ENCODE measurements around the gene FUOM.

Gene FUOM

DNA sequence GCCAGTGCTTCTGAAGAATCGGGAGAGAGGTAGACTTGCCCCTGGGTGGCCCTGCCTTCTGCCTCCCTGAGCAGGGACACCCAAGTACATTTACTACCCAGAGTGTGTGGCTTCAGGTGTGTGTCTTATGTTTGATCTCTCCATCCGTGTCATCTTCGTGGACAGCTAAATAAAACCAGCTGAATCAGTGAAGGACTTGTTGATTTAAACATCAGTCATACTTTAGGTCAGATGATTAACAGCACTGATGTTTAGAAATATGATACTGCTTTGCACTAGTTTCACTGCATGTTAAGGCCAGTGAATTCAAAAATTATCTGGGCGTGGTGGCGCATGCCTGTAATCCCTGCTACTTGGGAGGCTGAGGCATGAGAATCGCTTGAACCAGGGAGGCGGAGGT is 40.1 kb upstream of the FUOM start:
- Histone ChIP-seq H3K4me1 (peaks cover 33% of the 10 kb centered on the region), H3K9ac (no peak overlapping the region), H3K27me3 (no peaks in the 10 kb centered on the region), H3K4me2 (no peak overlapping the region), H4K20me1 (peaks cover 73% of the 10 kb centered on the region), H3K36me3 (peaks cover 76% of the 10 kb centered on the region), H3K9me3 (no peaks in the 10 kb centered on the region), H3K4me3 (no peak overlapping the region), H3K27ac (no peak overlapping the region)
- no peak for TF ChIP-seq Cebpa-rat (IDR thresholded peaks at IDR 0.05)

DNA sequence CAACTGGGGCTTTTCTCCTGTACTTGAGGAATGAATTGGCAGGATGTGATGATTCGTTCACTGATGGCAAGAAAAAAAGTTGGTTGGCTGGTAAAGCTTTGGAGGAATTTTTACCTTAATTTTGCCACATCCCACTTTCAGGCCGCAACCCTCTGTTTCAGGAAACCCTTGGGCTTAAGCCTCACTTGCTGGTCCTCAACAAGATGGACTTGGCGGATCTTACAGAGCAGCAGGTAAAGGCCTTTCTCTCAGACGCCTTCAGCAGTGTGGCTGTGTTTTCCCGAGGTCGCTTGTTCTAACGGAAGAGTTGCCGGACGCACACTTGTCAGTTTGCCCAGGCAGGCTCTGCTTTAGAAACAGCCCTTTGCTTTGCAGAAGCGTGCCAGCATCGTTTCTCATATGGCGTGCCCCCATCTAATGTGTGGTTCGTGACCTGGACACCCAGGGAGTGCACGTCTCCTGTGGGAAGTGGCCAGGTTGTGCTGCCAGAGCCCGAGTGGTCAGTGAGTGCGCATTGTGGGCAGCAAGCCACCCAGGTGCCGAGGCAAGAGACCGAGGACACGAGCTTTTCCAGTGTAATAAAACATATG is 38.3 kb upstream of the FUOM start:
- H3K4me2 ChIP-seq = peak overlapping the region; percentile 10
- no peak overlapping the region for H3K27ac ChIP-seq
- H3K4me1 ChIP-seq = peaks cover 51% of the 10 kb centered on the region
- H3K4me3 ChIP-seq = no peak overlapping the region
- peak overlapping the region; percentile 97; the same call in 1 of the 2 replicates for H3K9ac ChIP-seq
- H4K20me1 ChIP-seq = peaks cover 58% of the 10 kb centered on the region
- H3K36me3 ChIP-seq = peaks cover 64% of the 10 kb centered on the region
- TF ChIP-seq Cebpa-rat (IDR thresholded peaks at IDR 0.05) = no peak
- H3K9me3 ChIP-seq = no peaks in the 10 kb centered on the region
- no peaks in the 10 kb centered on the region for H3K27me3 ChIP-seq

DNA sequence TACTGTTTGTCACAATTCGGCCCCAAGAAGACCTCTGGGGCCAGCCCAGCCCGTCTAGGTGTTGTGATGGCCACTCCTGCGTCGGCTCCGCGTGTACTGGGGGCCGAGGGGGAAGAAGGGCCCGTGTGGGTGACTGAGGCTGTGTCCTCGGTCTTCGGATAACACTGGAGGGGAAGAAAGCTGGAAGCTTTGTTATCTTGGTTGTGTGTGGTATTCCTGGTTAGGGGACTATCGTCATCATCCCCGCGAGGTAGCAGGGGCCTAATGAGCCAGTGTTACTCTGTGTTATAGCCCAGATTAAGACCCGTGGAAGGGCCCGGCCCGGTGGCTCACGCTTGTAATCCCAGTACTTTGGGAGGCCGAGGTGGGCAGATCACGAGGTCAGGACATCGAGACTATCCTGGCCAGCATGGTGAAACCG is 37.0 kb upstream of the FUOM start:
- no peak for TF ChIP-seq Cebpa-rat (IDR thresholded peaks at IDR 0.05)
- H4K20me1 ChIP-seq = peaks cover 45% of the 10 kb centered on the region
- H3K9me3 ChIP-seq = no peaks in the 10 kb centered on the region
- H3K4me1 ChIP-seq = peaks cover 62% of the 10 kb centered on the region
- peak overlapping the region; percentile 94 for H3K4me2 ChIP-seq
- H3K36me3 ChIP-seq = peaks cover 51% of the 10 kb centered on the region
- peak overlapping the region; percentile 98 for H3K27ac ChIP-seq
- peak overlapping the region; percentile 97 for H3K9ac ChIP-seq
- peak overlapping the region; percentile 93 for H3K4me3 ChIP-seq
- no peaks in the 10 kb centered on the region for H3K27me3 ChIP-seq

DNA sequence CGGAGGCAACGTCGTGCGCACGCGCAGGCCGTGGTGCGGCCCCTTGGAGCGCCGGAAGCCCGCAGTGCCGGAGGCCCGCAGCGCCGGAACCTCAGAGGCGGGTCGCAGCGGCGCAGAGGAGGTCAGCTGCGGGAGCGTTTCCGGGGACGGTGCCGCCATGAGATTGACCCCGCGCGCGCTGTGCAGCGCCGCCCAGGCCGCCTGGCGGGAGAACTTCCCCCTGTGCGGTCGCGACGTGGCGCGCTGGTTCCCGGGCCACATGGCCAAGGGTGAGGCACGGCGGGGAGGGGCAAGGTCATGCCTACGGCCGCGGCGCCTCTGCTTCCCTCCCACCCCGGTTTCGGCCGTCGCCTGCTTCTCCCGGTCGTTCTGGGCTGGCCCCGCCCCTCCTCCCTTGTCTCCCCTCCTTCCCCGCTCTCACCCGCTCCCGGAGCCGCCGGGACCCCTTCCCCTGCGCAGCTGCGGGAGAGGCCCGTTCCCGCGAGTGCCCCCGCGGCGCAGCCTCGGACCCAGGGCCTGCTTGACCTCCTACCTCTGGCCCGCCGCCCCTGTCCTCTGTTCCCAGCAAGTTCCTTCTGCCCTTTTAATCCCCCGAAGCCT is 36.3 kb upstream of the FUOM start, which contains the start of gene MTG1:
MTG1 (plus strand) TSS at position 94 of the 600 bp plus-strand sequence; CDS start at position 158, 64 bp downstream.
- TF ChIP-seq Cebpa-rat (IDR thresholded peaks at IDR 0.05) = no peak
- Histone ChIP-seq H3K27ac (peak within 1 kb of the TSS; percentile 98), H3K4me3 (peak within 1 kb of the TSS; percentile 93)

DNA sequence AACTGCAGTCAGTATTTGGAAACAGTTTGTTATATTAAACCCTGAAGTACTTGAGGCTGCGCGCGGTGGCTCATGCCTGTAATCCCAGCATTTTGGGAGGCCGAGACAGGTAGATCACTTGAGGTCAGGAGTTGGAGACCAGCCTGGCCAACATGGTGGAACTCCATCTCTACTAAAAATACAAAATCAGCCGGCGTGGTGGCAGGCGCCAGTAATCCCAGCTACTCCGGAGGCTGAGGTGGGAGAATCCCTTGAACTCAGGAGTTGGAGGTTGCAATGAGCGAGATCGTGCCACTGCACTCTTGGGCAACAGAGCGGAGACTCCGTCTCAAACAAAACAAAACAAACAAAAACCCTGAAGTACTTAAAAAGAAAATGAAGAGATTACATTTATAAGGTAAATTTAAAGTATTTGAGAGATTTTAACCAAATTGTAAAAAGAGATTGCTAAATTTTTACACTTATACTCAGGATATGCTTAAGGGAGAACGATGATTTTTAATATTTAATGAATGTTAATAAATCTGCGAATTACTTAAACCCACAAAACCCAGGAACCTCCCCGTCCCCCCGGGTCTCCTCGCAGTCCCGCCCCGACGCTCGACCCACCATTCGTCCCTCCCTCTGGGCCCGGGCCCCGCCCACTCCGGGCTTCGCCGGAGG is 35.7 kb upstream of the FUOM start:
- Histone ChIP-seq H4K20me1 (peaks cover 32% of the 10 kb centered on the region), H3K9me3 (no peaks in the 10 kb centered on the region), H3K27me3 (no peaks in the 10 kb centered on the region), H3K9ac (peak overlapping the region; percentile 97), H3K36me3 (peaks cover 38% of the 10 kb centered on the region), H3K4me2 (peak overlapping the region; percentile 94), H3K4me1 (peaks cover 63% of the 10 kb centered on the region), H3K4me3 (peak overlapping the region; percentile 93), H3K27ac (peak overlapping the region; percentile 98)
- TF ChIP-seq Cebpa-rat (IDR thresholded peaks at IDR 0.05) = no peak

More for the DNA sequence above, 36.3 kb upstream of the FUOM start, which contains the start of gene MTG1:
- H3K9me3 ChIP-seq = no peaks in the 10 kb centered on the region
- peaks cover 45% of the 10 kb centered on the region for H3K36me3 ChIP-seq
- peaks cover 62% of the 10 kb centered on the region for H3K4me1 ChIP-seq
- peak within 1 kb of the TSS; percentile 94 for H3K4me2 ChIP-seq
- peak within 1 kb of the TSS; percentile 97 for H3K9ac ChIP-seq
- H4K20me1 ChIP-seq = peaks cover 39% of the 10 kb centered on the region
- H3K27me3 ChIP-seq = no peaks in the 10 kb centered on the region

GRCh38 chr10:133391761-133392518 is 34.1 kb upstream of the FUOM start:
- H4K20me1 ChIP-seq = peaks cover 19% of the 10 kb centered on the region
- peak overlapping the region; percentile 94 for H3K27ac ChIP-seq
- H3K4me3 ChIP-seq = no peak overlapping the region
- no peaks in the 10 kb centered on the region for H3K9me3 ChIP-seq
- TF ChIP-seq Cebpa-rat (IDR thresholded peaks at IDR 0.05) = no peak
- peaks cover 22% of the 10 kb centered on the region for H3K36me3 ChIP-seq
- H3K27me3 ChIP-seq = no peaks in the 10 kb centered on the region
- H3K4me1 ChIP-seq = peaks cover 76% of the 10 kb centered on the region
- peak overlapping the region; percentile 94 for H3K4me2 ChIP-seq
- H3K9ac ChIP-seq = peak overlapping the region; percentile 45

DNA sequence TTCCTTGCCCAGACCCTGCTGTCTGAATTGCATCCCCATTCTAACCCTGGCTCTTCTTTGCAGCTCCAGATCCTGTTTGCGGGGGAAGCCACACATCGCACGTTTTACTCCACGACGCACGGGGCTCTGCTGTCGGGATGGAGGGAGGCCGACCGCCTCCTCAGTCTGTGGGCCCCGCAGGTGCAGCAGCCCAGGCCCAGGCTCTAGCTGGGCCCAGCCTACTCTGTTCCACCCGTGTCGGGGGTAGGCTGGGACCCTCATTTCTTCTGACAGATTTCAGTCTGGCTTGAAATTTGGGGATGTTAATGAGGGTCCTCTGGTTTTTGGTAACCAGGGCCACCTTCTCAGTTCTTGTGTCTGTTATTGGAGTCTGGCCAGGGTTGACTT is 33.4 kb upstream of the FUOM start:
- Histone ChIP-seq H3K9me3 (no peaks in the 10 kb centered on the region), H4K20me1 (peaks cover 12% of the 10 kb centered on the region; the same call in 1 of the 2 replicates), H3K27me3 (no peaks in the 10 kb centered on the region), H3K36me3 (peaks cover 15% of the 10 kb centered on the region), H3K9ac (peak overlapping the region; percentile 45), H3K4me3 (no peak overlapping the region), H3K4me2 (peak overlapping the region; percentile 94), H3K27ac (peak overlapping the region; percentile 94), H3K4me1 (peaks cover 73% of the 10 kb centered on the region)
- TF ChIP-seq Cebpa-rat (IDR thresholded peaks at IDR 0.05) = no peak

DNA sequence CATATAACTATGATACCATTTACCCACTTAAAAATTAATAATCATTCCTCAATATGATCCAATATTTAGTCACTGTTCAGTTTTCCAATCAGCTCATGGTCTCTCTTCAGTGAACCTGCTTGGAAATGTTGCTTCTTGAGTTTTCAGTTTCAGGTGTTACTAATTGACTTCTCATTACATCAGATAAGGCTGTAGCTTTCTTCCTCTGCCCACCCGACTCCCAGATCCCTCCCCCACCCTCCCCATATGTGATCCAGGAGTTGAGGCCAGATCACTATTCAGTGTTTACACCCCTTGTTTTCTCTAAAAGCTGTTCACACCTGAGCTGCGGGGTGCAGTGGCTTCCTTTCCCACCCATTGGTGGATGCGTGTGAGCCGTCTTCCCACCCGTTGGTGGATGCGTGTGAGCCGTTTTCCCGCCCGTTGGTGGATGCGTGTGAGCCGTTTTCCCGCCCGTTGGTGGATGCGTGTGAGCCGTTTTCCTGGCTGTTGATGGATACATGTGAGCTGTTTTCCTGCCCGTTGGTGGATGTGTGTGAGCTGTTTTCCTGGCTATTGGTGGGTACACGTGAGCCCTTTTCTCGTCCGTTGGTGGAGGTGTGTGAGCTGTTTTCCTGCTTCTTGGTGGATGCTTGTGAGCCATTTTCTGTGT is 32.9 kb upstream of the FUOM start:
- peak overlapping the region; percentile 68 for H3K9ac ChIP-seq

More for the DNA sequence above, 32.9 kb upstream of the FUOM start:
- Histone ChIP-seq H3K27ac (peak overlapping the region; percentile 94), H3K9me3 (no peaks in the 10 kb centered on the region), H3K4me2 (peak overlapping the region; percentile 94), H3K4me1 (peaks cover 68% of the 10 kb centered on the region), H3K27me3 (no peaks in the 10 kb centered on the region), H3K36me3 (peaks cover 10% of the 10 kb centered on the region), H3K4me3 (peak overlapping the region; percentile 71), H4K20me1 (0 out of 2 replicates have a peak, but pooled peaks cover 9% of the 10 kb centered on the region)
- no peak for TF ChIP-seq Cebpa-rat (IDR thresholded peaks at IDR 0.05)

All from BLaER1 (cell line).